SK-N-SH (cell line): ENCODE measurements around the gene AP3S2. TPM values are rescaled to one million over a fixed set of nuclear protein-coding genes. Genes with fewer than 3 reads are reported as not detected.

Experiments
- CTCF ChIA-PET: fragments of 300-600, 350-600 bp; formaldehyde crosslinking; extraction: SDS; loops from one replicate; lab custom pipeline; 2021; lab: Yijun Ruan, JAX
- POLR2A ChIA-PET: fragments of 350-600 bp; sonication (Branson Sonifier 250); formaldehyde crosslinking; extraction: SDS; loops from one replicate; lab custom pipeline; 2020; ENCODE audit warnings: antibody characterized with exemption, inconsistent platforms; lab: Yijun Ruan, JAX
- DNase-seq: peaks from one replicate; pipeline ENCODE4 v3.0.0; 2012
- H2AFZ ChIP-seq: fragments of 200-600 bp; sonication (generic); 2 replicates; pipeline ENCODE4 v1.8.1; 2016; ENCODE audit warnings: antibody characterized with exemption, mild to moderate bottlenecking, low read depth
- H3F3A ChIP-seq: fragments of 200-600 bp; sonication (generic); replicated peaks from 2 replicates; pipeline ENCODE3; 2016; ENCODE audit warnings: antibody characterized with exemption, mild to moderate bottlenecking; ENCODE audit not compliant: insufficient read depth
- H3K27ac ChIP-seq, 2 experiments: fragments of 200-500 bp in 1 of 2; fragments of 200-600 bp in 1 of 2; sonication (Bioruptor generic) in 1 of 2; sonication (generic), shearing (Covaris generic) in 1 of 2; 2 replicates each; pipeline versions ENCODE4 v1.5.1 to v1.6.1; 2014 to 2016; ENCODE audit warnings: low read depth in 2 of 2, inconsistent platforms in 1 of 2, low read length in 1 of 2, mild to moderate bottlenecking in 1 of 2, mixed read lengths in 1 of 2
- H3K27me3 ChIP-seq: fragments of 200-600 bp; sonication (generic), shearing (Covaris generic); 2 replicates; pipeline ENCODE4 v1.6.1; 2016; ENCODE audit warnings: mixed run types; ENCODE audit not compliant: insufficient read depth
- H3K36me3 ChIP-seq, 2 experiments: fragments of 200-500 bp in 1 of 2; fragments of 200-600 bp in 1 of 2; sonication (Bioruptor generic) in 1 of 2; sonication (generic) in 1 of 2; replicated peaks in 1 of 2; 2 replicates each; pipeline versions ENCODE3 to v1.5.1; 2014 to 2016; ENCODE audit warnings: low read length in 1 of 2, mild to moderate bottlenecking in 1 of 2; ENCODE audit not compliant: insufficient read depth in 2 of 2, control insufficient read depth in 1 of 2
- H3K4me1 ChIP-seq, 2 experiments: fragments of 200-500 bp in 1 of 2; fragments of 200-600 bp in 1 of 2; sonication (Bioruptor generic) in 1 of 2; sonication (generic), shearing (Covaris generic) in 1 of 2; 2 replicates each; pipeline versions ENCODE4 v1.5.1 to v1.6.1; 2014 to 2016; ENCODE audit warnings: low read depth in 1 of 2, low read length in 1 of 2, mixed run types in 1 of 2; ENCODE audit not compliant: insufficient read depth in 2 of 2, control insufficient read depth in 1 of 2
- H3K4me2 ChIP-seq: fragments of 200-600 bp; sonication (generic), shearing (Covaris generic); 2 replicates; pipeline ENCODE4 v1.6.1; 2017; ENCODE audit warnings: mixed run types
- H3K4me3 ChIP-seq, 2 experiments: fragments of 200-500 bp in 1 of 2; fragments of 200-600 bp in 1 of 2; sonication (Bioruptor generic) in 1 of 2; sonication (generic), shearing (Covaris generic) in 1 of 2; 2 replicates each; pipeline versions ENCODE4 v1.5.1 to v1.8.1; 2014 to 2016; ENCODE audit warnings: low read depth in 2 of 2, inconsistent platforms in 1 of 2, low read length in 1 of 2, mild to moderate bottlenecking in 1 of 2, mixed read lengths in 1 of 2, moderate library complexity in 1 of 2
- H3K79me2 ChIP-seq: fragments of 200-600 bp; sonication (generic); 2 replicates; pipeline ENCODE4 v1.8.1; 2017; ENCODE audit warnings: mild to moderate bottlenecking; ENCODE audit not compliant: insufficient read depth
- H3K9ac ChIP-seq: fragments of 200-600 bp; sonication (generic); 2 replicates; pipeline ENCODE4 v1.6.1; 2017; ENCODE audit warnings: mixed run types
- H3K9me2 ChIP-seq: fragments of 200-600 bp; sonication (generic); 2 replicates; pipeline ENCODE4 v1.6.1; 2017; ENCODE audit warnings: mixed run types
- H3K9me3 ChIP-seq: fragments of 200-600 bp; sonication (generic); 2 replicates; pipeline ENCODE4 v1.6.1; 2017; ENCODE audit warnings: mixed run types, mild to moderate bottlenecking, moderate library complexity
- H4K20me1 ChIP-seq: fragments of 200-600 bp; sonication (generic); 2 replicates; pipeline ENCODE4 v1.6.1; 2017; ENCODE audit warnings: mild to moderate bottlenecking, mixed run types; ENCODE audit not compliant: insufficient read depth
- FOXJ3 ChIP-seq: sonication (generic); formaldehyde crosslinking; IDR thresholded peaks from 2 replicates; pipeline ENCODE4 v1.5.1; 2020; ENCODE audit warnings: mild to moderate bottlenecking, missing genetic modification reagents
- FOXM1 ChIP-seq: IDR thresholded peaks from 2 replicates; pipeline ENCODE4 v1.4.0; 2012; ENCODE audit warnings: low read depth, mild to moderate bottlenecking
- GABPA ChIP-seq: IDR thresholded peaks from 2 replicates; pipeline ENCODE4 v1.4.0; 2012; ENCODE audit warnings: low read depth, mild to moderate bottlenecking
- GATA2 ChIP-seq: sonication (generic); formaldehyde crosslinking; IDR thresholded peaks from 2 replicates; pipeline ENCODE4 v1.5.0; 2020; ENCODE audit warnings: mild to moderate bottlenecking, missing genetic modification reagents
- JUND ChIP-seq: IDR thresholded peaks from 2 replicates; pipeline ENCODE4 v1.4.0; 2012
- MEF2A ChIP-seq: IDR thresholded peaks from 2 replicates; pipeline ENCODE4 v1.4.0; 2012; ENCODE audit warnings: low read depth, borderline replicate concordance
- MXI1 ChIP-seq: IDR thresholded peaks from 2 replicates; pipeline ENCODE4 v1.6.1; 2012; ENCODE audit warnings: mild to moderate bottlenecking, low read depth, low read length, improper control_type of control experiment
- NFIC ChIP-seq: IDR thresholded peaks from 2 replicates; pipeline ENCODE4 v1.4.0; 2012; ENCODE audit warnings: borderline replicate concordance
- POLR2AphosphoS5 ChIP-seq: IDR thresholded peaks from 2 replicates; pipeline ENCODE4 v1.6.1; 2012; ENCODE audit warnings: low read depth, low read length
- RAD21 ChIP-seq: IDR thresholded peaks from 2 replicates; pipeline ENCODE4 v1.6.1; 2012; ENCODE audit warnings: mild to moderate bottlenecking, low read length
- RCOR1 ChIP-seq: fragments of 150-350 bp; IDR thresholded peaks from 2 replicates; pipeline ENCODE4 v1.6.1; 2017; ENCODE audit warnings: antibody characterized with exemption, low read length
- SIN3A ChIP-seq: IDR thresholded peaks from 2 replicates; pipeline ENCODE4 v1.6.1; 2012; ENCODE audit warnings: low read depth, mild to moderate bottlenecking, low read length, moderate library complexity, borderline replicate concordance
- WGBS: methylation state at CpG from one replicate; pipeline ENCODE4 v1.1.6; 2017; ENCODE audit warnings: low lambda C conversion rate; 5-methylcytosine and 5-hydroxymethylcytosine counted together
- polyA plus RNA-seq, 3 experiments: library from polyadenylated mRNA; depleted of rRNA; stranded (reverse); fragments of >200 nt; gene quantifications; 2 replicates each; pipeline ENCODE4 v1.2.3, GENCODE V29; 2012
- TF ChIP-seq, protein P1 (sequence below): IDR thresholded peaks from 2 replicates; pipeline ENCODE4 v1.6.1; 2012; ENCODE audit warnings: mild to moderate bottlenecking, low read depth, low read length, moderate library complexity
- TF ChIP-seq, protein P2 (sequence below): fragments of 200-600 bp; sonication (generic); IDR thresholded peaks from 2 replicates; pipeline ENCODE4 v1.6.1; 2017; ENCODE audit warnings: antibody characterized with exemption, mild to moderate bottlenecking, moderate library complexity
- TF ChIP-seq, protein P3 (sequence below): fragments of 150-350 bp; IDR thresholded peaks from 2 replicates; pipeline ENCODE4 v1.6.1; 2016; ENCODE audit warnings: mild to moderate bottlenecking, low read depth, low read length
- TF ChIP-seq, protein P4 (sequence below): IDR thresholded peaks from 2 replicates; pipeline ENCODE4 v1.4.0; 2012; ENCODE audit warnings: low read depth

The AP3S2 gene
- polyA plus RNA-seq, 1 of the 3 experiments (the other 2 are of a cell fraction): 11.9 TPM

GRCh38 chr15:89909611-89910010 lies 15.8 kb upstream of the AP3S2 start (continued):
- TF ChIP-seq, protein P1, sequence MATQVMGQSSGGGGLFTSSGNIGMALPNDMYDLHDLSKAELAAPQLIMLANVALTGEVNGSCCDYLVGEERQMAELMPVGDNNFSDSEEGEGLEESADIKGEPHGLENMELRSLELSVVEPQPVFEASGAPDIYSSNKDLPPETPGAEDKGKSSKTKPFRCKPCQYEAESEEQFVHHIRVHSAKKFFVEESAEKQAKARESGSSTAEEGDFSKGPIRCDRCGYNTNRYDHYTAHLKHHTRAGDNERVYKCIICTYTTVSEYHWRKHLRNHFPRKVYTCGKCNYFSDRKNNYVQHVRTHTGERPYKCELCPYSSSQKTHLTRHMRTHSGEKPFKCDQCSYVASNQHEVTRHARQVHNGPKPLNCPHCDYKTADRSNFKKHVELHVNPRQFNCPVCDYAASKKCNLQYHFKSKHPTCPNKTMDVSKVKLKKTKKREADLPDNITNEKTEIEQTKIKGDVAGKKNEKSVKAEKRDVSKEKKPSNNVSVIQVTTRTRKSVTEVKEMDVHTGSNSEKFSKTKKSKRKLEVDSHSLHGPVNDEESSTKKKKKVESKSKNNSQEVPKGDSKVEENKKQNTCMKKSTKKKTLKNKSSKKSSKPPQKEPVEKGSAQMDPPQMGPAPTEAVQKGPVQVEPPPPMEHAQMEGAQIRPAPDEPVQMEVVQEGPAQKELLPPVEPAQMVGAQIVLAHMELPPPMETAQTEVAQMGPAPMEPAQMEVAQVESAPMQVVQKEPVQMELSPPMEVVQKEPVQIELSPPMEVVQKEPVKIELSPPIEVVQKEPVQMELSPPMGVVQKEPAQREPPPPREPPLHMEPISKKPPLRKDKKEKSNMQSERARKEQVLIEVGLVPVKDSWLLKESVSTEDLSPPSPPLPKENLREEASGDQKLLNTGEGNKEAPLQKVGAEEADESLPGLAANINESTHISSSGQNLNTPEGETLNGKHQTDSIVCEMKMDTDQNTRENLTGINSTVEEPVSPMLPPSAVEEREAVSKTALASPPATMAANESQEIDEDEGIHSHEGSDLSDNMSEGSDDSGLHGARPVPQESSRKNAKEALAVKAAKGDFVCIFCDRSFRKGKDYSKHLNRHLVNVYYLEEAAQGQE: no peak
- TF ChIP-seq GATA2 (CRISPR knock-in tag) (no peak), NFIC (no peak), FOXJ3 (CRISPR knock-in tag) (no peak), FOXM1 (no peak)
- TF ChIP-seq, protein P2, sequence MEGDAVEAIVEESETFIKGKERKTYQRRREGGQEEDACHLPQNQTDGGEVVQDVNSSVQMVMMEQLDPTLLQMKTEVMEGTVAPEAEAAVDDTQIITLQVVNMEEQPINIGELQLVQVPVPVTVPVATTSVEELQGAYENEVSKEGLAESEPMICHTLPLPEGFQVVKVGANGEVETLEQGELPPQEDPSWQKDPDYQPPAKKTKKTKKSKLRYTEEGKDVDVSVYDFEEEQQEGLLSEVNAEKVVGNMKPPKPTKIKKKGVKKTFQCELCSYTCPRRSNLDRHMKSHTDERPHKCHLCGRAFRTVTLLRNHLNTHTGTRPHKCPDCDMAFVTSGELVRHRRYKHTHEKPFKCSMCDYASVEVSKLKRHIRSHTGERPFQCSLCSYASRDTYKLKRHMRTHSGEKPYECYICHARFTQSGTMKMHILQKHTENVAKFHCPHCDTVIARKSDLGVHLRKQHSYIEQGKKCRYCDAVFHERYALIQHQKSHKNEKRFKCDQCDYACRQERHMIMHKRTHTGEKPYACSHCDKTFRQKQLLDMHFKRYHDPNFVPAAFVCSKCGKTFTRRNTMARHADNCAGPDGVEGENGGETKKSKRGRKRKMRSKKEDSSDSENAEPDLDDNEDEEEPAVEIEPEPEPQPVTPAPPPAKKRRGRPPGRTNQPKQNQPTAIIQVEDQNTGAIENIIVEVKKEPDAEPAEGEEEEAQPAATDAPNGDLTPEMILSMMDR: no peak

GRCh38 chr15:89908226-89908625 lies 14.4 kb upstream of the AP3S2 start:
- CTCF ChIA-PET: interaction anchor here (1.6 kb wide), 1 partner anchor 148 kb away, joined by 4 read pairs; no protein-coding TSS in a partner anchor
- TF ChIP-seq RCOR1 (no peak), SIN3A (no peak), GABPA (no peak), JUND (no peak), MEF2A (no peak), MXI1 (no peak), NFIC (no peak), POLR2AphosphoS5 (no peak), RAD21 (no peak)
- TF ChIP-seq, protein P3, sequence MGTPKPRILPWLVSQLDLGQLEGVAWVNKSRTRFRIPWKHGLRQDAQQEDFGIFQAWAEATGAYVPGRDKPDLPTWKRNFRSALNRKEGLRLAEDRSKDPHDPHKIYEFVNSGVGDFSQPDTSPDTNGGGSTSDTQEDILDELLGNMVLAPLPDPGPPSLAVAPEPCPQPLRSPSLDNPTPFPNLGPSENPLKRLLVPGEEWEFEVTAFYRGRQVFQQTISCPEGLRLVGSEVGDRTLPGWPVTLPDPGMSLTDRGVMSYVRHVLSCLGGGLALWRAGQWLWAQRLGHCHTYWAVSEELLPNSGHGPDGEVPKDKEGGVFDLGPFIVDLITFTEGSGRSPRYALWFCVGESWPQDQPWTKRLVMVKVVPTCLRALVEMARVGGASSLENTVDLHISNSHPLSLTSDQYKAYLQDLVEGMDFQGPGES: no peak
- TF ChIP-seq, protein P4, sequence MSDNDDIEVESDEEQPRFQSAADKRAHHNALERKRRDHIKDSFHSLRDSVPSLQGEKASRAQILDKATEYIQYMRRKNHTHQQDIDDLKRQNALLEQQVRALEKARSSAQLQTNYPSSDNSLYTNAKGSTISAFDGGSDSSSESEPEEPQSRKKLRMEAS: no peak

More at GRCh38 chr15:89908226-89908625, 14.4 kb upstream of the AP3S2 start:
- 96% methylated on average over 16 of the region's 16 CpGs for WGBS
- peaks cover 0 to 7% of the 10 kb centered on the region in 2 experiments; a peak in 1 of 4 replicates for H3K4me1 ChIP-seq
- H2AFZ ChIP-seq: no peak overlapping the region
- H3K4me3 ChIP-seq: no peak overlapping the region
- no peak for DNase-seq
- H3K9ac ChIP-seq: no peak overlapping the region
- H3F3A ChIP-seq: no peaks in the 10 kb centered on the region
- no peaks in the 10 kb centered on the region for H3K9me2 ChIP-seq
- H3K79me2 ChIP-seq: peaks cover 3% of the 10 kb centered on the region; the same call in 1 of the 2 replicates
- POLR2A ChIA-PET: no interaction called here
- H4K20me1 ChIP-seq: no peaks in the 10 kb centered on the region
- H3K4me2 ChIP-seq: no peak overlapping the region
- H3K36me3 ChIP-seq: peaks cover 0 to 4% of the 10 kb centered on the region in 2 experiments
- H3K27me3 ChIP-seq: no peaks in the 10 kb centered on the region
- no peak overlapping the region for H3K27ac ChIP-seq
- H3K9me3 ChIP-seq: no peaks in the 10 kb centered on the region
